CD4-positive, alpha-beta T cell treated with Interleukin-15 for 4 hours (primary cell): ENCODE data around the gene SPATA2L.
"Not testable (repeated sequence)": the region's sequence is repeated elsewhere in the genome, so short reads cannot be mapped to it uniquely, and the experiment has no call there.

Experiments
- DNase-seq: peaks from one replicate; pipeline ENCODE4 v3.0.0-alpha.2; 2020; ENCODE audit warnings: low spot score

The SPATA2L gene

GRCh38 chr16:89706518-89707260 lies 5.2 kb upstream of the SPATA2L start:
- DNase-seq: no peak

GRCh38 chr16:89705006-89705405 lies 3.5 kb upstream of the SPATA2L start:
- DNase-seq: no peak

- DNase-seq: no peak
These were observed 2.8 kb upstream of the SPATA2L start for GRCh38 chr16:89704281-89704680.

- peak; percentile 51 for DNase-seq
These were observed 668 bp downstream of the SPATA2L start for GRCh38 chr16:89700649-89701424.

GRCh38 chr16:89700100-89700648 lies 1.3 kb downstream of the SPATA2L start:
- DNase-seq: peak; percentile 95

GRCh38 chr16:89699629-89700099 lies 1.8 kb downstream of the SPATA2L start:
- not testable (repeated sequence) for DNase-seq

GRCh38 chr16:89698717-89699116 lies 2.8 kb downstream of the SPATA2L start:
- not testable (repeated sequence) for DNase-seq

- no peak for DNase-seq
These were observed 3.7 kb downstream of the SPATA2L start for GRCh38 chr16:89697616-89698331.

GRCh38 chr16:89697161-89697615 lies 4.3 kb downstream of the SPATA2L start:
- no peak for DNase-seq

GRCh38 chr16:89696670-89697128 lies 4.8 kb downstream of the SPATA2L start:
- DNase-seq: peak; percentile 25

- DNase-seq: no peak
These were observed 5.4 kb downstream of the SPATA2L start for GRCh38 chr16:89695875-89696669.

- no peak for DNase-seq
These were observed 6.2 kb downstream of the SPATA2L start for GRCh38 chr16:89695086-89695874.

GRCh38 chr16:89694784-89695085 lies 6.8 kb downstream of the SPATA2L start:
- DNase-seq: not testable (repeated sequence)

- DNase-seq: no peak
These were observed 7.3 kb downstream of the SPATA2L start for GRCh38 chr16:89693931-89694783.

GRCh38 chr16:89693289-89693731 lies 8.2 kb downstream of the SPATA2L start:
- no peak for DNase-seq

- DNase-seq: no peak
These were observed 9.4 kb downstream of the SPATA2L start for GRCh38 chr16:89691986-89692569.

- DNase-seq: no peak
These were observed 10.1 kb downstream of the SPATA2L start for GRCh38 chr16:89691231-89691985.

GRCh38 chr16:89690392-89690901 lies 11.1 kb downstream of the SPATA2L start:
- DNase-seq: no peak
